Calu3 (cell line): Measurements from ENCODE around the gene OXSR1. TPM values are rescaled to one million over a fixed set of nuclear protein-coding genes. Genes with fewer than 3 reads are reported as not detected.

Source experiments
- BruUV-seq: library from RNA; stranded (reverse); fragments of 400-500 nt; replicated peaks from 2 replicates; lab custom pipeline; 2021; lab: Mats Ljungman, UMichigan
- CTCF ChIA-PET: fragments of 300-600 bp; sonication (Branson Sonifier 250); formaldehyde crosslinking; loops from one replicate; lab custom pipeline; 2022; ENCODE audit warnings: antibody characterized with exemption; lab: Charles Lee
- DNase-seq: peaks from one replicate; pipeline ENCODE4 v3.0.0; 2022
- H3K27ac Mint-ChIP-seq: one replicate; pipeline ENCODE4 v1.8.0; 2022; ENCODE audit warnings: mixed read lengths; ENCODE audit not compliant: unreplicated experiment
- H3K27me3 Mint-ChIP-seq: one replicate; pipeline ENCODE4 v1.8.0; 2022; ENCODE audit warnings: mixed read lengths; ENCODE audit not compliant: unreplicated experiment
- H3K36me3 Mint-ChIP-seq: one replicate; pipeline ENCODE4 v1.8.0; 2022; ENCODE audit warnings: mild to moderate bottlenecking, moderate library complexity, mixed read lengths; ENCODE audit not compliant: insufficient read depth, unreplicated experiment
- H3K4me1 Mint-ChIP-seq: one replicate; pipeline ENCODE4 v1.8.0; 2022; ENCODE audit warnings: mild to moderate bottlenecking, low read depth, mixed read lengths; ENCODE audit not compliant: unreplicated experiment
- H3K4me3 Mint-ChIP-seq: one replicate; pipeline ENCODE4 v1.8.0; 2022; ENCODE audit warnings: mild to moderate bottlenecking, low read depth, moderate library complexity, mixed read lengths; ENCODE audit not compliant: unreplicated experiment
- H3K9me3 Mint-ChIP-seq: one replicate; pipeline ENCODE4 v1.8.0; 2022; ENCODE audit warnings: low read depth, mixed read lengths; ENCODE audit not compliant: unreplicated experiment
- CTCF ChIP-seq: fragments of 200-600 bp; IDR thresholded peaks from one replicate; pipeline ENCODE4 v1.8.0; 2022; ENCODE audit warnings: antibody characterized with exemption; ENCODE audit not compliant: unreplicated experiment
- intact Hi-C: fragments of 100-400 bp; cut with micrococcal nuclease; formaldehyde crosslinking; loops from one replicate; pipeline ENCODE4 v1.10.0; 2022; ENCODE audit not compliant: unreplicated experiment
- total RNA-seq: library from RNA; stranded (reverse); gene quantifications from 2 replicates; pipeline ENCODE4 v1.2.3, GENCODE V29; 2022

OXSR1 gene
- total RNA-seq, 1 experiment from 2014 or later = 50.4 TPM

DNA sequence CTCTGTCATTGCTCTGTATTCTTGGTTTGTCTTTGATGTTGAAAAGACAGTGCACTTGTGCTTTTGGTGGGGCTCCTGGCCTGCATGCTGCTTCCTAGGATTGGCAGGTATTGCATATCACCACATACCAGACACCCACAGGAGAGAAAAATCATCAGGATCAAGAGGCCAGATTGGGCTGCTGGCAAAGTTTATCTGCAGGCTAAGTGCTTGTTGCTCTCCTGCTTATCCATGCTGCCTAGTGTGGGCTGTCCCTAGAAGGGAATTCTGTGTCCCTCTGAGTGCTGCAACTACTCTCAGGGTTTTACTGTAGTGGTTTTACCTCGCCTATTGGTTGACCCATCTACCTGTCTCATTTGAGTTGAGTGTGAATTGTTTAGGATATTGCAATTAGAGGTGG lies 99.4 kb downstream of the OXSR1 start:
- no peaks in the 10 kb centered on the region for H3K27me3 Mint-ChIP-seq
- CTCF ChIA-PET = interaction anchor here (1.0 kb wide), 1 partner anchor 33 kb away, joined by 3 read pairs; no protein-coding TSS in a partner anchor
- no peaks in the 10 kb centered on the region for H3K4me1 Mint-ChIP-seq
- no peak overlapping the region for H3K4me3 Mint-ChIP-seq
- no peaks in the 10 kb centered on the region for H3K9me3 Mint-ChIP-seq
- no peak for DNase-seq
- TF ChIP-seq CTCF = no peak
- intact Hi-C loops = no loop called here
- H3K27ac Mint-ChIP-seq = no peak overlapping the region
- H3K36me3 Mint-ChIP-seq = peaks cover 7% of the 10 kb centered on the region
- BruUV-seq = no TSS peak

- intact Hi-C loops = no loop called here
- Mint-ChIP-seq H3K27me3 (no peaks in the 10 kb centered on the region), H3K36me3 (no peaks in the 10 kb centered on the region), H3K27ac (no peak within 1 kb of the TSS), H3K4me3 (no peak within 1 kb of the TSS), H3K9me3 (no peaks in the 10 kb centered on the region), H3K4me1 (no peaks in the 10 kb centered on the region)
- no TSS peak for BruUV-seq
- CTCF ChIA-PET = no interaction called here
- TF ChIP-seq CTCF = no peak
- no peak for DNase-seq
These were observed 100.4 kb downstream of the OXSR1 start, which contains the start of gene SLC22A13 for GRCh38 chr3:38265604-38266307. Gene SLC22A13 (plus strand): TSS chr3:38265812. CDS start chr3:38265861, 49 bp downstream.

DNA sequence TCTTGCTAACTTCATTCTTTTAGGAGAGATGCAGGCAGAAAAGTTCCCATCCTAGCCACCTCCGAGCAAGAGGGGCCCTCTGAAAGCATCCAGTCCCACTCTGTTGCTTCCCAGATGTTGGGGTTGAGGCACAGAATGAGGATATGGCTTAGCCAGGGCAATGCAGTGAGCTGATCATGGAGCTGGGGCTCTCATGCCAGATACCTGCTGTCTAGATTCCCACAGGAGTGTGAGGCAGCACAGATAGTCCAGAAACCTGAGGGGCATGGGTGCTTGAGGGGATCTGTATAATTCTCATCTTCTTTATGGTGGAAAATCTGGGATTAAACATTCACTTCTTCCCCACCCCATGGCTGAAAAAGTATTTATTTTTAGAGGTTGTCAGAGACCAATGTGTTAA lies 101.5 kb downstream of the OXSR1 start:
- TF ChIP-seq CTCF = no peak
- no TSS peak for BruUV-seq

DNA sequence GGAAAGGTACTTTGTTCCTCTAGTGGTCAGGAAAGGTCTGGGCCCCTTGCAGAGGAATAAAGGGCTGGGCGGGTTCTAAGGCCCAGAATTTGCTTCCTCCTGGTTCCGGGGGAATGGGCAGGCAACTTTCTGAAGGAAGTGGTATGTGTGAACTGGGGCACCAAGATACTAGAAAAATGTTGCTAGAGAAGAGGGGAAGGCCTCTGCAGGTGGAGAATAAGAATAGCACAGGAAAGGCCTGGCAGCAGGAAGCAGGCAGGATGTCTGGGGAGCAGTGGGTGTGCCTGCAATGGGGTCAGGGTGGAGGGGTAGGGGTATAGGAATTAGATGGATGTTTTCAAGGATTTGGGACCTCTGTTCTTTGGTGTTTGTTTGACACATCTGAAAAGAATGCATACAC lies 102.3 kb downstream of the OXSR1 start:
- H3K27me3 Mint-ChIP-seq = no peaks in the 10 kb centered on the region
- no peaks in the 10 kb centered on the region for H3K9me3 Mint-ChIP-seq
- DNase-seq = no peak
- H3K36me3 Mint-ChIP-seq = no peaks in the 10 kb centered on the region
- no peaks in the 10 kb centered on the region for H3K4me1 Mint-ChIP-seq
- CTCF ChIA-PET = no interaction called here
- no peak for TF ChIP-seq CTCF
- H3K27ac Mint-ChIP-seq = no peak overlapping the region
- BruUV-seq = no TSS peak
- intact Hi-C loops = no loop called here
- H3K4me3 Mint-ChIP-seq = no peak overlapping the region

More for the DNA sequence above, 101.5 kb downstream of the OXSR1 start:
- no peak overlapping the region for H3K4me3 Mint-ChIP-seq
- DNase-seq = no peak
- intact Hi-C loops = no loop called here
- no peaks in the 10 kb centered on the region for H3K36me3 Mint-ChIP-seq
- CTCF ChIA-PET = no interaction called here
- no peaks in the 10 kb centered on the region for H3K9me3 Mint-ChIP-seq
- H3K27me3 Mint-ChIP-seq = no peaks in the 10 kb centered on the region
- no peaks in the 10 kb centered on the region for H3K4me1 Mint-ChIP-seq
- no peak overlapping the region for H3K27ac Mint-ChIP-seq
